GM10248 (cell line): ENCODE measurements around the gene KANSL1.
"Not testable (repeated sequence)": the region's sequence is repeated elsewhere in the genome, so short reads cannot be mapped to it uniquely, and the experiment has no call there.

Experiments used
- CTCF ChIA-PET: fragments of 300-600 bp; sonication (Branson Sonifier 250); formaldehyde crosslinking; extraction: SDS; loops from one replicate; lab custom pipeline; 2021; ENCODE audit warnings: antibody characterized with exemption; lab: Yijun Ruan, JAX
- POLR2A ChIA-PET: fragments of 350-650 bp; sonication (Branson Sonifier 250); formaldehyde crosslinking; extraction: SDS; loops from one replicate; lab custom pipeline; 2020; ENCODE audit warnings: antibody characterized with exemption; lab: Yijun Ruan, JAX
- DNase-seq: peaks from one replicate; pipeline ENCODE4 v3.0.0; 2012; ENCODE audit errors: extremely low spot score
- CTCF ChIP-seq: IDR thresholded peaks from 2 replicates; pipeline ENCODE4 v1.5.1; 2012; ENCODE audit warnings: mild to moderate bottlenecking, low read depth; ENCODE audit errors: extremely low read depth, missing control alignments, control extremely low read depth

Gene KANSL1

GRCh38 chr17:46193151-46193625 lies at the start of gene KANSL1:
TSS of gene KANSL1 (minus strand) at chr17:46193429. CDS start at chr17:46172143, 21,286 bp downstream.
- ChIA-PET POLR2A (interaction anchor here (0.6 kb wide), 2 partner anchors 10 to 876 kb away, joined by 3 to 4 read pairs; partner anchors contain the start of gene MAP3K14), CTCF (interaction anchor here (0.5 to 2.3 kb wide), 39 partner anchors 8 to 191 kb away, joined by 3 to 17 read pairs (median 5); no protein-coding TSS in a partner anchor)
- TF ChIP-seq CTCF, result peak; percentile 79
- DNase-seq, result peak; percentile 96

- CTCF ChIA-PET, DNase-seq, POLR2A ChIA-PET: not testable (repeated sequence)
Measured at GRCh38 chr17:46231359-46231758, 38.1 kb upstream of the KANSL1 start.

GRCh38 chr17:46225274-46225794 lies 32.1 kb upstream of the KANSL1 start:
- CTCF ChIA-PET, POLR2A ChIA-PET: not testable (repeated sequence)
- peak; percentile 93 for DNase-seq

- DNase-seq, POLR2A ChIA-PET, CTCF ChIA-PET: not testable (repeated sequence)
Measured at GRCh38 chr17:46224864-46225263, 31.6 kb upstream of the KANSL1 start.

- POLR2A ChIA-PET, CTCF ChIA-PET, DNase-seq: not testable (repeated sequence)
Measured at GRCh38 chr17:46223041-46223440, 29.8 kb upstream of the KANSL1 start.

- CTCF ChIA-PET, result interaction anchor here (0.8 to 1.7 kb wide), 4 partner anchors 18 to 203 kb away, joined by 3 to 4 read pairs (median 4); partner anchors contain the start of gene KANSL1
- TF ChIP-seq CTCF, result no peak
- POLR2A ChIA-PET, result interaction anchor here (0.6 kb wide), 1 partner anchor 220 kb away, joined by 3 read pairs; no protein-coding TSS in a partner anchor
- no peak for DNase-seq
Measured at GRCh38 chr17:46216682-46217081, 23.5 kb upstream of the KANSL1 start.

GRCh38 chr17:46212634-46213435 lies 19.6 kb upstream of the KANSL1 start:
- TF ChIP-seq CTCF, result peak; percentile 49
- peak; percentile 73 for DNase-seq
- POLR2A ChIA-PET, result no interaction called here
- CTCF ChIA-PET, result interaction anchor here (0.8 to 4.0 kb wide), 21 partner anchors 9 to 263 kb away, joined by 3 to 47 read pairs (median 4); partner anchors contain the start of gene KANSL1

GRCh38 chr17:46208997-46209396 lies 15.8 kb upstream of the KANSL1 start:
- CTCF ChIA-PET, result no interaction called here
- DNase-seq, result no peak
- POLR2A ChIA-PET, result no interaction called here
- no peak for TF ChIP-seq CTCF
